ENCODE measurements around the gene NUAK1.
"Not testable (repeated sequence)": the region's sequence is repeated elsewhere in the genome, so short reads cannot be mapped to it uniquely, and the experiment has no call there.

Gene NUAK1

DNA sequence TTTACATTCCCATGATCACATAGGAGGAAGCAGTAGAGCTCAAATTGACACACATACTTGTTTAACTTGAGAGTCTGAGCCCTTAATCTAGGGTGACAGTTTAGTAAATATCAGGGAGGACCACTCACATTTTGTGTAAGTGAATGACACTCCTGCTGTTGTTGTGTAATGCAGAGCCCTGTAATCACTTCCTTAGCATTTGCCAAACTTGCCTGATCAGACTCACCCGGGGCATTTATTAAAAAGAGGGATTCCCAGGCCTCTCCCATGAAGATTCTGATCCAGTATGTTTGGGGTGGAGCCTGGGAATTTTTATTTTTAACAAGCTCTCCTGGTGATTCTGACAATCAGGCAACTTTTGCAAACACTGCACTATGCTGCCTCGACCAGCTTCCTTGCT is 119.6 kb downstream of the NUAK1 start:
- TF ChIP-seq, protein P1, sequence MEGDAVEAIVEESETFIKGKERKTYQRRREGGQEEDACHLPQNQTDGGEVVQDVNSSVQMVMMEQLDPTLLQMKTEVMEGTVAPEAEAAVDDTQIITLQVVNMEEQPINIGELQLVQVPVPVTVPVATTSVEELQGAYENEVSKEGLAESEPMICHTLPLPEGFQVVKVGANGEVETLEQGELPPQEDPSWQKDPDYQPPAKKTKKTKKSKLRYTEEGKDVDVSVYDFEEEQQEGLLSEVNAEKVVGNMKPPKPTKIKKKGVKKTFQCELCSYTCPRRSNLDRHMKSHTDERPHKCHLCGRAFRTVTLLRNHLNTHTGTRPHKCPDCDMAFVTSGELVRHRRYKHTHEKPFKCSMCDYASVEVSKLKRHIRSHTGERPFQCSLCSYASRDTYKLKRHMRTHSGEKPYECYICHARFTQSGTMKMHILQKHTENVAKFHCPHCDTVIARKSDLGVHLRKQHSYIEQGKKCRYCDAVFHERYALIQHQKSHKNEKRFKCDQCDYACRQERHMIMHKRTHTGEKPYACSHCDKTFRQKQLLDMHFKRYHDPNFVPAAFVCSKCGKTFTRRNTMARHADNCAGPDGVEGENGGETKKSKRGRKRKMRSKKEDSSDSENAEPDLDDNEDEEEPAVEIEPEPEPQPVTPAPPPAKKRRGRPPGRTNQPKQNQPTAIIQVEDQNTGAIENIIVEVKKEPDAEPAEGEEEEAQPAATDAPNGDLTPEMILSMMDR (IDR thresholded peaks at IDR 0.05; ENCODE audit: control insufficient read depth, insufficient read depth, low read depth, low read length, missing control alignments), result no peak
- DNase-seq (ENCODE audit: low read depth), result no peak

DNA sequence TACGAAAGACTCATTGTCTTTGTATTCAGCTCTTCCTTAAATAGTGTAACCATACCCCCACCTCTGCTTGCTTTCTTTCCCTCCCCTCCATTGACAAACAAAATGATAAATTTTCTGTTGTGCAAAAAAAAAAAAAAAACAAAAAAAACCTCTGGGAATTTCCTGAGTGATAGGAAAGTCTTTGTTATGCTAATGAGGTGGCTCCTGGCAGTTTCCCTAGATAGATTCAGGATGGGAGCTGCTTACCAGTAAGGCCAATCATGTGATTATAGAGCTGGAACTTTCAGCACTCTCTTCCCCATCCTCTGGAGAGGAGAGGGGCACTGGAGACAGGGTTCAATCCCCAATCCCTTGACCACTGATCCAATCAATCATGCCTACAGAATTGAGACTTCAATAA is 120.5 kb downstream of the NUAK1 start:
- H3K4me3 ChIP-seq (ENCODE audit: control insufficient read depth, low read depth, low read length), result no peak overlapping the region
- TF ChIP-seq, protein P1 (IDR thresholded peaks at IDR 0.05; ENCODE audit: control insufficient read depth, insufficient read depth, low read depth, low read length, missing control alignments), result no peak
- DNase-seq (ENCODE audit: low read depth), result no peak

More for the DNA sequence above, 119.6 kb downstream of the NUAK1 start:
- no peak overlapping the region for H3K4me3 ChIP-seq (ENCODE audit: control insufficient read depth, low read depth, low read length)

DNA sequence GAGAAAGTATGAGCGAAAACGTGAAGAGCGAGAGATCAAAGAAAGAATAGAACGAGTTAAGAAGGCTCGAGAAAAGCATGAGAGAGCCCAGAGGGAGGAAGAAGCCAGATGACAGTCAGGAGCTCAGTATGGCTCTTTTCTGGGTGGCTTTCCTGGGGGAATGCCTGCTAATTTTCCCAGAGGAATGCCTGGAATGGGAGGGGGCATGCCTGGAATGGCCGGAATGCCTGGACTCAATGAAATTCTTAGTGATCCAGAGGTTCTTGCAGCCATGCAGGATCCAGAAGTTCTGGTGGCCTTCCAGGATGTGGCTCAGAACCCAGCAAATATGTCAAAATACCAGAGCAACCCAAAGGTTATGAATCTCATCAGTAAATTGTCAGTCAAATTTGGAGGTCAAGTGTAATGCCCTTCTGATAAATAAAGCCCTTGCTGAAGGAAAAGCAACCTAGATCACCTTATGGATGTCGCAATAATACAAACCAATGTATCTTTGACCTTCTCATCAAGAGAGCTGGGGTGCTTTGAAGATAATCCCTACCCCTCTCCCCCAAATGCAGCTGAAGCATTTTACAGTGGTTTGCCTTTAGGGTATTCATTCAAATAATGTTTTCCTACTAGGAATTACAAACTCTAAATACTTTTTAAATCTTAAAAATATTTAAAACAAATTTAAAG is 122.0 kb downstream of the NUAK1 start:
- DNase-seq (ENCODE audit: low read depth), result not testable (repeated sequence)

DNA sequence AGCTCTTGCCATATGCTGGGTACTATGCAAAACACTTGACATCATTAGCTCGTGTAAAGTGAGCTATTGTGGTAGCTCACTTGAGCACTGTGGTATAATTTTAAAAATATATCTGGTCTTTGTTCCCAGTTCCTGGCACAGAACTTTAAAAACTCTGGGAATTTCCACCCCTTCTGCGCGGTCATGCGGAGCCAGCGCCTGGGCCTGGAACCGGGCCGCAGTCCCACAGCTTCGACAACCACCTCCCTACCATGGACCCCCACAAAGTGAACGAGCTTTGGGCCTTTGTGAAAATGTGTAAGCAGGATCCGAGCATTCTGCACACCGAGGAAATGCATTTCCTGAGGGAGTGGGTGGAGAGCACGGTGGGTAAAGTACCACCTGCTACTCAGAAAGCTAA is 123.1 kb downstream of the NUAK1 start:
- DNase-seq (ENCODE audit: low read depth), result no peak
- TF ChIP-seq, protein P1 (IDR thresholded peaks at IDR 0.05; ENCODE audit: control insufficient read depth, insufficient read depth, low read depth, low read length, missing control alignments), result no peak
- H3K4me3 ChIP-seq (ENCODE audit: control insufficient read depth, low read depth, low read length), result no peak overlapping the region

More for the DNA sequence above, 122.0 kb downstream of the NUAK1 start:
- H3K4me3 ChIP-seq (ENCODE audit: control insufficient read depth, low read depth, low read length), result not testable (repeated sequence)

DNA sequence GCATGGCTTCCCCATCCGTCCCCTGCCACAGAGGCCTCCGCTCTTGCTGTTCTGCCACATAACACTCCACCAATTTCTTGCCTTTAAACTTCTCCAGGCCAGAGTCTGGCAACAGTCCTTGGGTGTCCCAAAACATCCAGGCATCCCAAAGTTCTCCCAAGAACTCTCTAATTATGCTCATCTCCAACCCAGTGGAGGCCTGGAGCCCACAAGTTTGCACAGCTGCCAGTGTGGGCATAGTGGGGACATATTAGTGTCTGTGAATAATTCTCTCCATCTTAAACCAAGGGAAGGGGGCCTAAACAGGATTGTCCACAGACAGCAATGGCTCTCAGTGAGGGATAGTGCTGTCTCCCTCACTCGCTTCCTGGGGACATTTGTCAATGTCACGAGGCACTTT is 124.8 kb downstream of the NUAK1 start:
- DNase-seq (ENCODE audit: low read depth), result no peak
- TF ChIP-seq, protein P1 (IDR thresholded peaks at IDR 0.05; ENCODE audit: control insufficient read depth, insufficient read depth, low read depth, low read length, missing control alignments), result no peak
- H3K4me3 ChIP-seq (ENCODE audit: control insufficient read depth, low read depth, low read length), result no peak overlapping the region

Measured in AG09309 (cell line).